Stimulated activated CD4-positive, alpha-beta T cell treated with anti-CD3 and anti-CD28 coated beads, Interleukin-15, amount 100 ng/mL, for 48 hours (primary cell): ENCODE measurements around the gene NSFL1C.
A peak's percentile ranks its signal among the peaks of the same experiment; 100 is the strongest.
"Not testable (repeated sequence)": the region's sequence is repeated elsewhere in the genome, so short reads cannot be mapped to it uniquely, and the experiment has no call there.

Experiments
- DNase-seq, 2 donors: peaks; one replicate each; pipeline ENCODE4 v3.0.0-alpha.2; 2020; ENCODE audit warnings: low read depth in 2 of 2

NSFL1C gene

GRCh38 chr20:1466211-1467081 is at the start of gene NSFL1C:
NSFL1C (minus strand) TSS chr20:1466849; CDS start chr20:1466824, 25 bp downstream.
- peak; percentile 91 to 97 for DNase-seq

GRCh38 chr20:1513801-1514200 is 47.2 kb upstream of the NSFL1C start:
- no peak for DNase-seq

GRCh38 chr20:1509237-1509636 is 42.6 kb upstream of the NSFL1C start:
- peak in 1 of 2 donors; percentile 25 for DNase-seq

GRCh38 chr20:1508574-1508973 is 41.9 kb upstream of the NSFL1C start:
- DNase-seq, result no peak

GRCh38 chr20:1507276-1507675 is 40.6 kb upstream of the NSFL1C start:
- no peak for DNase-seq

- no peak for DNase-seq
Measured at GRCh38 chr20:1505871-1506270, 39.2 kb upstream of the NSFL1C start.

GRCh38 chr20:1505361-1505760 is 38.7 kb upstream of the NSFL1C start:
- no peak for DNase-seq

- peak; percentile 52 to 62 for DNase-seq
Measured at GRCh38 chr20:1503564-1504227, 37.0 kb upstream of the NSFL1C start.

GRCh38 chr20:1500496-1500895 is 33.8 kb upstream of the NSFL1C start:
- no peak for DNase-seq

- DNase-seq, result no peak
Measured at GRCh38 chr20:1499528-1500420, 33.1 kb upstream of the NSFL1C start.

GRCh38 chr20:1497371-1497770 is 30.7 kb upstream of the NSFL1C start:
- not testable (repeated sequence) for DNase-seq

- no peak for DNase-seq
Measured at GRCh38 chr20:1496930-1497329, 30.3 kb upstream of the NSFL1C start.

- DNase-seq, result no peak
Measured at GRCh38 chr20:1494436-1494835, 27.8 kb upstream of the NSFL1C start.

GRCh38 chr20:1493536-1493935 is 26.9 kb upstream of the NSFL1C start:
- no peak for DNase-seq

- no peak for DNase-seq
Measured at GRCh38 chr20:1491860-1492642, 25.4 kb upstream of the NSFL1C start.

- DNase-seq, result no peak
Measured at GRCh38 chr20:1491281-1491840, 24.7 kb upstream of the NSFL1C start, which contains the start of gene SIRPB2. SIRPB2 (minus strand) TSS chr20:1491420; CDS start chr20:1491359, 61 bp downstream.

- DNase-seq, result no peak
Measured at GRCh38 chr20:1490643-1491195, 24.1 kb upstream of the NSFL1C start.

- no peak for DNase-seq
Measured at GRCh38 chr20:1489764-1490436, 23.3 kb upstream of the NSFL1C start.

GRCh38 chr20:1489325-1489724 is 22.7 kb upstream of the NSFL1C start:
- no peak for DNase-seq

GRCh38 chr20:1486566-1486965 is 19.9 kb upstream of the NSFL1C start:
- no peak for DNase-seq
